Thoracic aorta (tissue), 2 donors: ENCODE measurements around the gene NFE2. TPM values are rescaled to one million over a fixed set of nuclear protein-coding genes. Genes with fewer than 3 reads are reported as not detected.
A peak's percentile ranks its signal among the peaks of the same experiment; 100 is the strongest.
"Not testable (repeated sequence)": the region's sequence is repeated elsewhere in the genome, so short reads cannot be mapped to it uniquely, and the experiment has no call there.

Source experiments
- ATAC-seq: fragments of 150-250 bp; one replicate; pipeline ENCODE4 v1.8.0; 2017; ENCODE audit warnings: low read depth; ENCODE audit not compliant: insufficient number of reproducible peaks, low FRiP score
- DNase-seq: peaks from one replicate; pipeline ENCODE4 v3.0.0-alpha.2; 2020; ENCODE audit warnings: low spot score
- H3K27ac ChIP-seq, 2 donors: fragments of 200-600 bp; sonication (generic); 1 replicate in 1 of 2; 2 replicates in 1 of 2; pipeline ENCODE4 v1.5.1; 2016; ENCODE audit warnings: mild to moderate bottlenecking in 2 of 2, moderate library complexity in 2 of 2
- H3K27me3 ChIP-seq: fragments of 200-600 bp; sonication (generic); replicated peaks from 2 replicates; pipeline ENCODE4 v1.6.0; 2016; ENCODE audit warnings: mild to moderate bottlenecking; ENCODE audit not compliant: insufficient read depth
- H3K36me3 ChIP-seq: fragments of 200-600 bp; sonication (generic); one replicate; pipeline ENCODE4 v1.5.1; 2016
- H3K4me1 ChIP-seq, 2 donors: fragments of 200-600 bp; sonication (generic); 1 replicate in 1 of 2; 2 replicates in 1 of 2; pipeline versions ENCODE4 v1.5.1 to v1.6.0; 2016; ENCODE audit warnings: low read depth in 2 of 2, mild to moderate bottlenecking in 1 of 2; ENCODE audit not compliant: control insufficient read depth in 1 of 2
- H3K4me3 ChIP-seq: fragments of 200-600 bp; sonication (generic); 2 replicates; pipeline ENCODE4 v1.5.1; 2016; ENCODE audit warnings: mild to moderate bottlenecking
- H3K9me3 ChIP-seq: fragments of 200-600 bp; sonication (generic); 2 replicates; pipeline ENCODE4 v1.5.1; 2016
- total RNA-seq, 2 donors: library from RNA; depleted of rRNA; stranded (reverse); fragments of >200 nt; gene quantifications; one replicate each; pipeline versions ENCODE4 v1.1.0 to v1.2.3, GENCODE V29; 2016
- TF ChIP-seq, protein P1 (sequence below): fragments of 200-600 bp; sonication (generic); IDR thresholded peaks from one replicate; pipeline ENCODE4 v1.5.1; 2019; ENCODE audit warnings: antibody characterized with exemption

Gene NFE2
- total RNA-seq, 2 donors from 2014 or later: 1.8 TPM; not detected in 1

DNA sequence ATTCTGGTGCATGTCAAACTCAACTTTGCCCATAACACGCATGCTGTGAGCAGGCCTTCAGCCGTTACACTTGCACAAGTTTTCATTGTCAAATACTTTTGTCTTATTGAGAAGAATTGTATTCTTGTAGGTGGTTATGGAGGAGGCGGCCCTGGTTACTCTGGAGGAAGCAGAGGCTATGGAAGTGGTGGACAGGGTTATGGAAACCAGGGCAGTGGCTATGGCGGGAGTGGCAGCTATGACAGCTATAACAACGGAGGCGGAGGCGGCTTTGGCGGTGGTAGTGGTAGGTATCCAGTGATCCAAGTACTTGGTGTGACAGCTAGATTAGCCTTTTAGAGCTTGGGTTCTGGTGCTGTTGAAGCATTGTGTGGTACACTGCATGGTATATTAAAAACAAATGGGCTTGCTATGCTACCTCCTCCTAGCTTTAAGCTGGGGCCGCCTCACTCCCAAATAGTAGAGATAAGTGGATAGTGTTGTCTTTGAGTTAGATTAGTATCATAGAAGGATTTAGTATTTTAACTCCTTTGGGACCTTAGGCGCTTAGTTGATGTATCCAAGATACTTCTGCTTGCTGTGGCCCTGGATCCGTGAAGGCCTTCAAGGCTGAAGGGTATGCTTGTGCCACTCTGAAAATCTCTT is 17.7 kb downstream of the NFE2 start:
- Histone ChIP-seq H3K4me1 (peaks cover 36 to 61% of the 10 kb centered on the region in 2 donors), H3K4me3 (peak overlapping the region; percentile 85), H3K27ac (no peak overlapping the region), H3K9me3 (no peaks in the 10 kb centered on the region), H3K36me3 (peaks cover 50% of the 10 kb centered on the region), H3K27me3 (no peaks in the 10 kb centered on the region)
- DNase-seq: no peak
- TF ChIP-seq, protein P1, sequence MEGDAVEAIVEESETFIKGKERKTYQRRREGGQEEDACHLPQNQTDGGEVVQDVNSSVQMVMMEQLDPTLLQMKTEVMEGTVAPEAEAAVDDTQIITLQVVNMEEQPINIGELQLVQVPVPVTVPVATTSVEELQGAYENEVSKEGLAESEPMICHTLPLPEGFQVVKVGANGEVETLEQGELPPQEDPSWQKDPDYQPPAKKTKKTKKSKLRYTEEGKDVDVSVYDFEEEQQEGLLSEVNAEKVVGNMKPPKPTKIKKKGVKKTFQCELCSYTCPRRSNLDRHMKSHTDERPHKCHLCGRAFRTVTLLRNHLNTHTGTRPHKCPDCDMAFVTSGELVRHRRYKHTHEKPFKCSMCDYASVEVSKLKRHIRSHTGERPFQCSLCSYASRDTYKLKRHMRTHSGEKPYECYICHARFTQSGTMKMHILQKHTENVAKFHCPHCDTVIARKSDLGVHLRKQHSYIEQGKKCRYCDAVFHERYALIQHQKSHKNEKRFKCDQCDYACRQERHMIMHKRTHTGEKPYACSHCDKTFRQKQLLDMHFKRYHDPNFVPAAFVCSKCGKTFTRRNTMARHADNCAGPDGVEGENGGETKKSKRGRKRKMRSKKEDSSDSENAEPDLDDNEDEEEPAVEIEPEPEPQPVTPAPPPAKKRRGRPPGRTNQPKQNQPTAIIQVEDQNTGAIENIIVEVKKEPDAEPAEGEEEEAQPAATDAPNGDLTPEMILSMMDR: no peak
- ATAC-seq: no peak

DNA sequence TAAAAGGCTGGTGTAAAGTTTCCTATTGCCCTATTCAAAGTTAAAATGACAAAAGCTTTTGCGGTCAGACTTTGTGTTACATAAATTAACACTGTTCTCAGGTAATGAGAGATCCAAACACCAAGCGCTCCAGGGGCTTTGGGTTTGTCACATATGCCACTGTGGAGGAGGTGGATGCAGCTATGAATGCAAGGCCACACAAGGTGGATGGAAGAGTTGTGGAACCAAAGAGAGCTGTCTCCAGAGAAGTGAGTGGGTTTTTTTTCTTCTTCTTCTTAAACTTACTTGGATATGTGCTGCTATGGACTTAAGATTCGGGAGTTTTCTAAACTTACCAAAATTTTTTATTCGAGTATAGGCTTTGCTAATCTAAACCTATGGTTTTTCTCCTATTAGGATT is 19.1 kb downstream of the NFE2 start:
- H3K4me1 ChIP-seq: peaks cover 46 to 69% of the 10 kb centered on the region in 2 donors
- DNase-seq, ATAC-seq, H3K9me3 ChIP-seq, H3K27me3 ChIP-seq: not testable (repeated sequence)
- H3K36me3 ChIP-seq: peaks cover 38% of the 10 kb centered on the region
- peak overlapping the region; percentile 95 to 96 for H3K27ac ChIP-seq
- H3K4me3 ChIP-seq: peak overlapping the region; percentile 85

DNA sequence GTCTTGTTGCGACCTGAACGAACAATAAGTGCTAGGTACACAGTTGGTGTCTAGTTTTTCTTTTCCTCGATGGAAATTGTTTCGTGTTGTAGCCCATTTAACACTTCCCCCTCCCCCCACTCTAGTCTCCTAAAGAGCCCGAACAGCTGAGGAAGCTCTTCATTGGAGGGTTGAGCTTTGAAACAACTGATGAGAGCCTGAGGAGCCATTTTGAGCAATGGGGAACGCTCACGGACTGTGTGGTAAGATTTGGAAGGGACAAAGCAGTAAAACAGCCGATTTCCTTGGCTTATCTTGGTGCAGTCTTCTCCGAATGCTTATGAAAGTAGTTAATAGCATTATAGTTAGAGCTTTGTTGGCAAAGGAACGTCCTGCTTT is 19.6 kb downstream of the NFE2 start:
- Histone ChIP-seq H3K4me3 (peak overlapping the region; percentile 85), H3K36me3 (peaks cover 34% of the 10 kb centered on the region), H3K27ac (peak overlapping the region; percentile 95 to 96), H3K4me1 (peaks cover 46 to 66% of the 10 kb centered on the region in 2 donors)
- not testable (repeated sequence) for DNase-seq, ATAC-seq, H3K27me3 ChIP-seq, H3K9me3 ChIP-seq

DNA sequence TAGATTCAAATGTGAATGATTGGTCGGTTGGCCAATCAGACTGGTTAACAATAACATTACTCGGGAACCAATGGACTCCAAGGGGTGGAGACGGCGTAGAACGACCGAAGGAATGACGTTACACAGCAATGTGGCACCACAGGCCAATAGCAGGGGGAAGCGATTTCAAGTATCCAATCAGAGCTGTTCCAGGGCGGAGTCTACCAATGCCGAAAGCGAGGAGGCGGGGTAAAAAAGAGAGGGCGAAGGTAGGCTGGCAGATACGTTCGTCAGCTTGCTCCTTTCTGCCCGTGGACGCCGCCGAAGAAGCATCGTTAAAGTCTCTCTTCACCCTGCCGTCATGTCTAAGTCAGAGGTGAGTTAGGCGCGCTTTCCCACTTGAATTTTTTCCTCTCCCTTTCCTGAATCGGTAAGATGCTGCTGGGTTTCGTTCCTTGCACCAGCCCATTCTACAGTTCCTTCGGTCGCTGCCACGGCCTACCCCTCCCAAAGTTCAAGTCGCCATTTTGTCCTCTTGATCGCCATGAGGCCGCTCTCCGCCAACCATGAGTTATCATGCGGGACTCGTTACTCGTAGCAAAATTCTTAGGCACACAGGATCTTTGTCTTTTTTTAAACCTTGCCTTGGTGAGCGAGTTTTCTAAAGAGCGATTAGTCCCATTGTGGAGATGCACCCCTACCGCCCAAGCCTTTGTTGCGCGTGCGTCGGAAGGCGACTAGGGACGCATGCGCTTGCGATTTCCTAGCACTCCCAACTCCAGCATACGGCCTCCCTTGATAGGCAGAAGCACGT is 20.2 kb downstream of the NFE2 start, which contains the start of gene HNRNPA1:
Gene HNRNPA1, plus strand, starts transcription at position 259 of the 793 bp plus-strand sequence. Its CDS starts 82 bp downstream, at position 341.
- Histone ChIP-seq H3K27me3 (no peaks in the 10 kb centered on the region), H3K27ac (peak within 1 kb of the TSS; percentile 95 to 96), H3K4me1 (peaks cover 46 to 62% of the 10 kb centered on the region in 2 donors), H3K36me3 (peaks cover 29% of the 10 kb centered on the region), H3K9me3 (no peaks in the 10 kb centered on the region), H3K4me3 (peak within 1 kb of the TSS; percentile 85)
- peak; percentile 94 for DNase-seq
- ATAC-seq: peak; percentile 98
- TF ChIP-seq, protein P1: no peak

DNA sequence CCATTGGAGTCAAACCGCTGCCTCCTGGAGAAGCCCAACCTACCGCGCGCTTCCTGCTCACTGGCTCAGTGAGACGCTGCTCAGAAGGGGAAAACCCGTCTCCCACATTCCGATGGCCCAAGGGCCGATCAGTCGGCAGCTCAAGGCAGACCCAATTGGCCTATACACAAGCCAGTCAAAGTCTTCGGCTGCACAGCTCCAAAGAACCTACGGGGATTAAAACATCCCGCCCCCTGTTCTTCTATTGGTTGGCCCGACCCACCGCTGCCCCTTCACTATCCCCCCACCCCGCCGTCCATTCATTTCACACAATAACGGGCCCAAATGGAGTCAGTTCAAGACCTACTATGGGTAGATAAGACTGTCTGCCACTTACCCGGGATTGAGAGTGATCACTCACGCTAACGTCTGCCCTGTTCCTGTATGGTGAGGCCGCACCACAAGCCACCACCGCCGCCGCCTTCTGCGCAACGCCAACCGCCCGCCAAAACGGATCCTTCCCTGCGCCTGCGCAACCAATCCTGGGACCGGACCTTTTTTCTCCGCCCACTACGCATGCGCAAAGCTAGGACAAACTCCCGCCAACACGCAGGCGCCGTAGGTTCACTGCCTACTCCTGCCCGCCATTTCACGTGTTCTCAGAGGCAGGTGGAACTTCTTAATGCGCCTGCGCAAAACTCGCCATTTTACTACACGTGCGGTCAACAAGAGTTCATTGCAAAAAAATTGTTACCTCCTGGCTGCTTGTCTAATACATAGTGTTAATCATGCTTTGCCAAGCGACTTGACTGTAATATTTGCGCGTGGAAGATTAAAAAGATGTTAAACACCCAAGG is 21.0 kb downstream of the NFE2 start, which contains the start of gene CBX5:
Gene CBX5, minus strand, starts transcription at position 491 of the 836 bp plus-strand sequence. CDS start 22,472 bp downstream, outside the sequence.
- DNase-seq: peak; percentile 97
- H3K36me3 ChIP-seq: peaks cover 23% of the 10 kb centered on the region
- H3K4me3 ChIP-seq: peak within 1 kb of the TSS; percentile 85
- no peaks in the 10 kb centered on the region for H3K27me3 ChIP-seq
- peaks cover 46 to 56% of the 10 kb centered on the region in 2 donors for H3K4me1 ChIP-seq
- TF ChIP-seq, protein P1: no peak
- H3K9me3 ChIP-seq: no peaks in the 10 kb centered on the region
- peak within 1 kb of the TSS; percentile 95 to 96 for H3K27ac ChIP-seq
- peak; percentile 88 for ATAC-seq
